Transverse colon (tissue), 4 donors: ENCODE results near the gene LARGE1. TPM values are rescaled to one million over a fixed set of nuclear protein-coding genes. Genes with fewer than 3 reads are reported as not detected.

Experiments used
- DNase-seq: peaks from one replicate; pipeline ENCODE4 v3.0.0-alpha.2; 2019
- H3K27ac ChIP-seq, 4 donors: fragments of 200-600 bp; sonication (generic); 2 replicates each; pipeline ENCODE4 v1.5.1; 2016 to 2018; ENCODE audit warnings: inconsistent platforms in 4 of 4
- H3K27me3 ChIP-seq: fragments of 200-600 bp; sonication (generic); 2 replicates; pipeline ENCODE4 v1.5.1; 2017; ENCODE audit warnings: inconsistent platforms
- H3K36me3 ChIP-seq, 4 donors: fragments of 200-600 bp; sonication (generic); 2 replicates each; pipeline ENCODE4 v1.5.1; 2017 to 2019; ENCODE audit warnings: inconsistent platforms in 4 of 4
- H3K4me1 ChIP-seq, 4 donors: fragments of 200-600 bp; sonication (generic); 2 replicates each; pipeline ENCODE4 v1.5.1; 2017 to 2020; ENCODE audit warnings: inconsistent platforms in 4 of 4
- H3K4me3 ChIP-seq, 4 donors: fragments of 200-600 bp; sonication (generic); 1 replicate in 1 of 4; 2 replicates in 3 of 4; pipeline versions ENCODE4 v1.5.1 to v1.6.1; 2017 to 2019; ENCODE audit warnings: inconsistent platforms in 4 of 4
- H3K9me3 ChIP-seq, 2 donors: fragments of 200-600 bp; sonication (generic); 2 replicates each; pipeline ENCODE4 v1.5.1; 2017 to 2019; ENCODE audit warnings: inconsistent platforms in 2 of 2
- EP300 ChIP-seq: sonication (generic); formaldehyde crosslinking; IDR thresholded peaks from one replicate; pipeline ENCODE4 v1.6.1; 2017; ENCODE audit warnings: antibody characterized with exemption, low read depth
- POLR2A ChIP-seq: fragments of 450-650 bp; IDR thresholded peaks from one replicate; pipeline ENCODE4 v1.6.1; 2016; ENCODE audit warnings: antibody characterized with exemption, mild to moderate bottlenecking, moderate library complexity
- POLR2AphosphoS5 ChIP-seq, 3 donors: sonication (generic); formaldehyde crosslinking; IDR thresholded peaks; one replicate each; pipeline ENCODE4 v1.6.1; 2016; ENCODE audit warnings: antibody characterized with exemption in 3 of 3
- WGBS, 2 donors: methylation state at CpG; one replicate each; pipeline ENCODE4 v1.1.5; 2018; ENCODE audit warnings: low coverage in 1 of 2; 5-methylcytosine and 5-hydroxymethylcytosine counted together
- in situ Hi-C, 4 donors: fragments of 200-750 bp; cut with MboI; loops; one replicate each; pipeline versions ENCODE4 v1.15.0 to v1.15.1; 2017; ENCODE audit warnings: low sequenced_read_pairs in 3 of 4, low pct_ligation_motif_present in 1 of 4, low pct_unique_long_range_greater_than_20kb in 1 of 4
- intact Hi-C: fragments of 100-400 bp; cut with DNase I; formaldehyde crosslinking; loops from one replicate; pipeline ENCODE4 v1.15.1; 2023; ENCODE audit warnings: low total_unique reads
- total RNA-seq, 4 donors: library from RNA; depleted of rRNA; stranded (reverse); fragments of >200 nt; gene quantifications; one replicate each; pipeline ENCODE4 v1.1.0, GENCODE V29; 2016
- TF ChIP-seq, protein P1 (sequence below), 5 experiments: fragments of 200-600 bp in 3 of 5; fragments of 450-650 bp in 2 of 5; sonication (generic) in 3 of 5; IDR thresholded peaks; 1 replicate in 2 of 5; 2 replicates in 3 of 5; pipeline ENCODE4 v1.5.1; 2016 to 2017; ENCODE audit warnings: antibody characterized with exemption in 5 of 5, inconsistent platforms in 3 of 5, mild to moderate bottlenecking in 2 of 5, moderate library complexity in 1 of 5

The LARGE1 gene
- total RNA-seq, 4 donors from 2014 or later, result 46.5 to 304 (median 80.5) TPM

DNA sequence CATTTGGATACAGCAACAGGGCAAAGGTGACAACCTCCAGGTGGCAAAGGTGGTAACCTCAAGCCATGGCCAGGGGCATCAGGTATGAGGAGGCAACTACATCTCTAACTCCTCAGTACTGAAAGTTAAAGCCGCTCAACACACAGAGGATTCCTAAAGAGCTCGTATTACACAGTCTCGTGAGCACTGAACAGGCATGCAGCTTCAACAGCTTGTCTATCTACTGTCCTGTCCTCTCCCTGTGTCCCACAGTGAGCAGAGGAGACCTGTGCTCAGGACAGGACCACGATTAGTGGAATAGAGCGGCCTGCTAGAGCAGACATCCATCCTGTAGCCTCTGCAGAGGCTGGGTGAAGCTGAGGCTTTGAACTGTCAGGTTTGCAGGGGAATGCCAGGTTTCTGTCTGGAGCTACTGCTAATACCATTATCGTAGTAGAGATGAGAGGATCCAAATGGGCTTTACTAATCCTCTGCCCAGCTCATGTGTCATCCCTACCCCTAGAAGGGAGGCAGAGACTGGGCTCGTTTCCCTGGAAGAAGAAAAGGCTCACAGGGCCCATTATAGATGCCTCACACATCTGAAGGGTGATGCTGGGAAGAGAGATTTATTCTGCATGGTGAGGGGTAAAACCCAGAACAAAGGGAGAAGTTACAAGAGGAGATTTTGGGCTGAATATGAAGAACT is 415.2 kb downstream of the LARGE1 start:
- no peak for DNase-seq
- Histone ChIP-seq H3K4me1 (peaks cover 0 to 5% (median 0%) of the 10 kb centered on the region in 4 donors), H3K27ac (no peak overlapping the region), H3K27me3 (no peaks in the 10 kb centered on the region), H3K36me3 (no peaks in the 10 kb centered on the region), H3K9me3 (no peaks in the 10 kb centered on the region), H3K4me3 (no peak overlapping the region)
- TF ChIP-seq POLR2AphosphoS5 (IDR thresholded peaks at IDR 0.05) (no peak), EP300 (no peak), POLR2A (no peak)
- TF ChIP-seq, protein P1, sequence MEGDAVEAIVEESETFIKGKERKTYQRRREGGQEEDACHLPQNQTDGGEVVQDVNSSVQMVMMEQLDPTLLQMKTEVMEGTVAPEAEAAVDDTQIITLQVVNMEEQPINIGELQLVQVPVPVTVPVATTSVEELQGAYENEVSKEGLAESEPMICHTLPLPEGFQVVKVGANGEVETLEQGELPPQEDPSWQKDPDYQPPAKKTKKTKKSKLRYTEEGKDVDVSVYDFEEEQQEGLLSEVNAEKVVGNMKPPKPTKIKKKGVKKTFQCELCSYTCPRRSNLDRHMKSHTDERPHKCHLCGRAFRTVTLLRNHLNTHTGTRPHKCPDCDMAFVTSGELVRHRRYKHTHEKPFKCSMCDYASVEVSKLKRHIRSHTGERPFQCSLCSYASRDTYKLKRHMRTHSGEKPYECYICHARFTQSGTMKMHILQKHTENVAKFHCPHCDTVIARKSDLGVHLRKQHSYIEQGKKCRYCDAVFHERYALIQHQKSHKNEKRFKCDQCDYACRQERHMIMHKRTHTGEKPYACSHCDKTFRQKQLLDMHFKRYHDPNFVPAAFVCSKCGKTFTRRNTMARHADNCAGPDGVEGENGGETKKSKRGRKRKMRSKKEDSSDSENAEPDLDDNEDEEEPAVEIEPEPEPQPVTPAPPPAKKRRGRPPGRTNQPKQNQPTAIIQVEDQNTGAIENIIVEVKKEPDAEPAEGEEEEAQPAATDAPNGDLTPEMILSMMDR (IDR thresholded peaks at IDR 0.05), result no peak
- intact Hi-C loops (no loop called here), in situ Hi-C loops (no loop called here)
- 71% methylated on average over 7 of the region's 7 CpGs; no CpG with 5 or more reads in 1 of the 2 donors for WGBS, 2 donors

- H3K27ac ChIP-seq, result no peak overlapping the region
- WGBS, 2 donors, result 84 to 88% methylated on average over 5 of the region's 5 CpGs
- DNase-seq, result no peak
- no peaks in the 10 kb centered on the region for H3K4me1 ChIP-seq
- in situ Hi-C loops, result no loop called here
- H3K4me3 ChIP-seq, result no peak overlapping the region
- TF ChIP-seq POLR2A (no peak), POLR2AphosphoS5 (IDR thresholded peaks at IDR 0.05) (no peak), EP300 (no peak)
- TF ChIP-seq, protein P1 (IDR thresholded peaks at IDR 0.05), result no peak
- H3K9me3 ChIP-seq, result no peaks in the 10 kb centered on the region
- no peaks in the 10 kb centered on the region for H3K27me3 ChIP-seq
- intact Hi-C loops, result no loop called here
- no peaks in the 10 kb centered on the region for H3K36me3 ChIP-seq
Observed at GRCh38 chr22:33496112-33496511, 424.2 kb downstream of the LARGE1 start.

- intact Hi-C loops (no loop called here), in situ Hi-C loops (no loop called here)
- 85 to 100% methylated on average over 3 to 4 of the region's 4 CpGs for WGBS, 2 donors
- H3K4me1 ChIP-seq, result no peaks in the 10 kb centered on the region
- H3K27ac ChIP-seq, result no peak overlapping the region
- H3K36me3 ChIP-seq, result no peaks in the 10 kb centered on the region
- H3K4me3 ChIP-seq, result no peak overlapping the region
- TF ChIP-seq EP300, result no peak
- no peak for TF ChIP-seq POLR2AphosphoS5 (IDR thresholded peaks at IDR 0.05)
- TF ChIP-seq, protein P1 (IDR thresholded peaks at IDR 0.05), result no peak
- no peak for TF ChIP-seq POLR2A
- H3K9me3 ChIP-seq, result no peaks in the 10 kb centered on the region
- no peak for DNase-seq
- no peaks in the 10 kb centered on the region for H3K27me3 ChIP-seq
Observed at GRCh38 chr22:33493476-33494205, 426.6 kb downstream of the LARGE1 start.

DNA sequence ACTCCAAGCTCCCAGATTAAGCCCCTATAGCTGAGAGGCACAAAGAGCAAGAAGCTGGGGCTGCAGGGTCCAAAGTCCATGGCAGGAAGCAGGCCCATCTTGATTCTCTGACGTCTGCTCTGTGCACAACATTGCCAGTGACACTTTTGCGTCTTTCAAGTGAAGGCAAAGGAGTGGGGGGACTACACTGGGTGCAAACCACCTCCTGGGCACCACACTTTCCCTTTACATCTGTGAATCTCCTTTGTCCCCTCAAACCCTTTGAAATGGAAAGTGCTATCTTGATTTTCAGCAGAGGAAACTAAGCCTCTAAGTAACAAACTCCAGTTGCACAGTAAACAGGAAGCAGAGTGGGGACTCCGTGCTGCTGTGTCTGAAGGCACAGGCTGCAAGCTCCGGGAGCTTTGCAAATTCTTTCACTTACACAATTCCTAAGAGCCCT is 428.0 kb downstream of the LARGE1 start:
- in situ Hi-C loops, result no loop called here
- no peaks in the 10 kb centered on the region for H3K27me3 ChIP-seq
- H3K27ac ChIP-seq, result no peak overlapping the region
- 42 to 52% methylated on average over 2 to 4 of the region's 4 CpGs for WGBS, 2 donors
- TF ChIP-seq POLR2AphosphoS5 (IDR thresholded peaks at IDR 0.05) (no peak), EP300 (no peak), POLR2A (no peak)
- TF ChIP-seq, protein P1 (IDR thresholded peaks at IDR 0.05), result no peak
- no peak for DNase-seq
- no peaks in the 10 kb centered on the region for H3K9me3 ChIP-seq
- H3K4me3 ChIP-seq, result no peak overlapping the region
- H3K36me3 ChIP-seq, result no peaks in the 10 kb centered on the region
- intact Hi-C loops, result no loop called here
- H3K4me1 ChIP-seq, result no peaks in the 10 kb centered on the region
